HEK293T (cell line): Measurements from ENCODE around the gene HOXA11.

ENCODE experiments used
- ARNT ChIP-seq: fragments of 450-650 bp; IDR thresholded peaks from 2 replicates; pipeline ENCODE4 v1.6.1; 2017; ENCODE audit warnings: mild to moderate bottlenecking
- BHLHE40 ChIP-seq: fragments of 450-650 bp; IDR thresholded peaks from 2 replicates; pipeline ENCODE4 v1.6.1; 2016; ENCODE audit warnings: mild to moderate bottlenecking, moderate library complexity, borderline replicate concordance
- ELF4 ChIP-seq: fragments of 450-650 bp; IDR thresholded peaks from 2 replicates; pipeline ENCODE4 v1.6.1; 2017; ENCODE audit warnings: antibody characterized with exemption
- FOXM1 ChIP-seq: fragments of 450-650 bp; IDR thresholded peaks from 2 replicates; pipeline ENCODE4 v1.6.1; 2017; ENCODE audit warnings: mild to moderate bottlenecking, borderline replicate concordance
- HDGF ChIP-seq: fragments of 450-650 bp; IDR thresholded peaks from 2 replicates; pipeline ENCODE4 v1.6.1; 2017; ENCODE audit warnings: antibody characterized with exemption, borderline replicate concordance
- L3MBTL2 ChIP-seq: fragments of 450-650 bp; conservative IDR thresholded peaks from 2 replicates; pipeline ENCODE4 v1.6.1; 2016; ENCODE audit warnings: mild to moderate bottlenecking
- SP1 ChIP-seq: fragments of 450-650 bp; IDR thresholded peaks from 2 replicates; pipeline ENCODE4 v1.6.1; 2017
- SUZ12 ChIP-seq: fragments of 450-650 bp; IDR thresholded peaks from 2 replicates; pipeline ENCODE4 v1.6.1; 2016; ENCODE audit warnings: mild to moderate bottlenecking
- TARDBP ChIP-seq: fragments of 450-650 bp; IDR thresholded peaks from 2 replicates; pipeline ENCODE4 v1.6.1; 2016

DNA sequence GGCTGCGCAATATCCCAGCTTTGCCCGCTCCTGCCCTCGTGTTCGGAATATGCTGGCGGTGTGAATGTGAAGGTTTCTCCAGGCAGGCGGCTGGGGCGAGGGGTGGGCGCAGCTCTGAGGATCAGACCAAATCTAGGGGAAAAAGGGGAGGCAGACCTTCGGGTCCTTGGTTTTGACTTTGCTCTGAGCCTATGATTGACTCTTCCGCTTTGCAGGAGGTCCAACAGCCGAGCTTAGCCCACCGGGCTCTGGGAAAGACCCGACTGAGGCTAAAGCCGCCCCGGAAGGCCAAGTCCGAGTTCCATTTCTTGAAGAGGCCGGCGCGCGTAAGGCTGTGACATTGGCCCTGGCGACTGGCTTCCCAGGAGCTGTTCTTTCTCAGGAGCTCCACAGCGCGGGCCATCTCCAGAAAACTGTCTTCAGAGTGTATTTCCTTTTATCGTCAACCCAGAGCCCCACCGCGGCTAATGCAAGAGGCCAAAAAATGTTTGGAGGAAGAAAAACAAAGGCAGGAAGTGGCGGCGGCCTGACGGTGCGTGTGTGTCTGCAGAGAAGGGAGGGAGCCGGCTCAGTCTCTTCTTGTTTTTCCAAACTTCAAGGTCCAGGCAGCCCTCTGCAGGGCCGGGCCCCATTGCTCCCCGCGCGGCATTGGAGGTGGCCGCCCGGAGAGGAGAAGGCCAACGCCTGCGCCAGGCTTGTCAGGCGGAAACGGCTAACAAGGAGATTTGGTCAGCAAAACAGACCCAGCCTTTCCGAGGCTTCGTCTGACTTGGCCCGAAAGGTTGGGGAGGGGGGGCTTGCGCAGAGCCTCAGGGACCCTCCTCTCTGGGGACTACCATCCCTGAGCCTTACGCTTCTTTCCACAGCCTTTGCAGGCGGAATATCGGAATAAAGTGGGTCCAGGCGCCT, 3.6 kb upstream of the HOXA11 start:
- TF ChIP-seq ELF4 (no peak), FOXM1 (no peak), ARNT (no peak), SP1 (no peak), TARDBP (no peak), L3MBTL2 (peak; percentile 77), SUZ12 (no peak), HDGF (no peak), BHLHE40 (no peak)
